Measurements from ENCODE around the gene OPA1.

DNA sequence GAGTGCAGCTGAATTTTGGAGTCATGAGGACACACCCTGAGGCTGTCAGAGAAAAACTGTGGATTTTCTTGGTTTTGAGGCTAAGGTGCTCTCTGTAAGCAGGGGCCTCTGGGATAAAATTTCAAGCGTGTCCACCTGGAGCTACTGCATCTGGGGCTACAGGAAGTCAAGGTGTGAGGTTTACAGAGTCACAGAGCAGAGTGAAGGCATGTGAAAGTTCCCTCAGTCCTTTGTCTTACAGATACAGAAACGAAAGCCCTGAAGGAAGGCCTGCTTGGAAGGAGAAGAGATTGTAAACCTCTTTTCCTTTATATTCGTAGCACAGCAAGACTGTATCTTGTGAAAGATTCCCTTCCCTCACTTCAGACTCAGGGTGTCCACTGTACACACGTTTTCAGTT lies 138.6 kb downstream of the OPA1 start:
- TF ChIP-seq, protein P1, sequence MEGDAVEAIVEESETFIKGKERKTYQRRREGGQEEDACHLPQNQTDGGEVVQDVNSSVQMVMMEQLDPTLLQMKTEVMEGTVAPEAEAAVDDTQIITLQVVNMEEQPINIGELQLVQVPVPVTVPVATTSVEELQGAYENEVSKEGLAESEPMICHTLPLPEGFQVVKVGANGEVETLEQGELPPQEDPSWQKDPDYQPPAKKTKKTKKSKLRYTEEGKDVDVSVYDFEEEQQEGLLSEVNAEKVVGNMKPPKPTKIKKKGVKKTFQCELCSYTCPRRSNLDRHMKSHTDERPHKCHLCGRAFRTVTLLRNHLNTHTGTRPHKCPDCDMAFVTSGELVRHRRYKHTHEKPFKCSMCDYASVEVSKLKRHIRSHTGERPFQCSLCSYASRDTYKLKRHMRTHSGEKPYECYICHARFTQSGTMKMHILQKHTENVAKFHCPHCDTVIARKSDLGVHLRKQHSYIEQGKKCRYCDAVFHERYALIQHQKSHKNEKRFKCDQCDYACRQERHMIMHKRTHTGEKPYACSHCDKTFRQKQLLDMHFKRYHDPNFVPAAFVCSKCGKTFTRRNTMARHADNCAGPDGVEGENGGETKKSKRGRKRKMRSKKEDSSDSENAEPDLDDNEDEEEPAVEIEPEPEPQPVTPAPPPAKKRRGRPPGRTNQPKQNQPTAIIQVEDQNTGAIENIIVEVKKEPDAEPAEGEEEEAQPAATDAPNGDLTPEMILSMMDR (IDR thresholded peaks at IDR 0.05): no peak
- no peak for TF ChIP-seq POLR2AphosphoS5 (IDR thresholded peaks at IDR 0.05; ENCODE audit: insufficient read depth in 1 of 2, low read depth in 1 of 2)
